22Rv1 (cell line): ENCODE measurements around the gene DAB1.

Experiments
- ZFX ChIP-seq: fragments of 450-650 bp; IDR thresholded peaks from 2 replicates; pipeline ENCODE4 v1.6.1; 2017; ENCODE audit warnings: antibody characterized with exemption, borderline replicate concordance
- TF ChIP-seq, protein P1 (sequence below): fragments of 450-650 bp; IDR thresholded peaks from 2 replicates; pipeline ENCODE4 v1.5.1; 2017; ENCODE audit warnings: mild to moderate bottlenecking

DNA sequence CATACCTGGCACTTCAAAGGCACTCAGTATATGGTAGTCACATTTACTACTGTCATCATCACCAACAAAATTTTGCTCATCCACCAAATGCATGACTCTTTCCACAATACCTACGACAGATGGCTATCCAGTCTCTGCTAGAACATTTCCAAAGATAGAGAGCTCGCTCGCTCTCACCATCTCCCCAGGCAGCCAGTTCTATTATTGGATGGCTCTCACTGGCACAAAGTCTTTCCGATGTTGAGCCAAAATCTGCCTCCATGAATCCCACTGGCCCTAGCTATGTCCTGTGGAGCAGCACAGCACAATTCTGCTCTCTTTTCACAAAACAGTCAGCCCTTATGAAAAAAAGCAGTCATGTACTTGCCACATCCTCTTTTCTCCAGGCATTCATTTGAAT, 102.1 kb downstream of the DAB1 start:
- TF ChIP-seq, protein P1, sequence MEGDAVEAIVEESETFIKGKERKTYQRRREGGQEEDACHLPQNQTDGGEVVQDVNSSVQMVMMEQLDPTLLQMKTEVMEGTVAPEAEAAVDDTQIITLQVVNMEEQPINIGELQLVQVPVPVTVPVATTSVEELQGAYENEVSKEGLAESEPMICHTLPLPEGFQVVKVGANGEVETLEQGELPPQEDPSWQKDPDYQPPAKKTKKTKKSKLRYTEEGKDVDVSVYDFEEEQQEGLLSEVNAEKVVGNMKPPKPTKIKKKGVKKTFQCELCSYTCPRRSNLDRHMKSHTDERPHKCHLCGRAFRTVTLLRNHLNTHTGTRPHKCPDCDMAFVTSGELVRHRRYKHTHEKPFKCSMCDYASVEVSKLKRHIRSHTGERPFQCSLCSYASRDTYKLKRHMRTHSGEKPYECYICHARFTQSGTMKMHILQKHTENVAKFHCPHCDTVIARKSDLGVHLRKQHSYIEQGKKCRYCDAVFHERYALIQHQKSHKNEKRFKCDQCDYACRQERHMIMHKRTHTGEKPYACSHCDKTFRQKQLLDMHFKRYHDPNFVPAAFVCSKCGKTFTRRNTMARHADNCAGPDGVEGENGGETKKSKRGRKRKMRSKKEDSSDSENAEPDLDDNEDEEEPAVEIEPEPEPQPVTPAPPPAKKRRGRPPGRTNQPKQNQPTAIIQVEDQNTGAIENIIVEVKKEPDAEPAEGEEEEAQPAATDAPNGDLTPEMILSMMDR = no peak
- no peak for TF ChIP-seq ZFX
